ENCODE results near the gene CDKL2.
"Not testable (repeated sequence)": the region's sequence is repeated elsewhere in the genome, so short reads cannot be mapped to it uniquely, and the experiment has no call there.

CDKL2 gene

GRCh38 chr4:75630174-75630936, at the start of gene CDKL2:
CDKL2 (minus strand) TSS chr4:75630528; CDS start chr4:75625988, 4,540 bp downstream.
- DNase-seq: peak; percentile 90

- no peak for DNase-seq
Observed at GRCh38 chr4:75678965-75679364, 48.6 kb upstream of the CDKL2 start.

- no peak for DNase-seq
Observed at GRCh38 chr4:75678473-75678872, 48.1 kb upstream of the CDKL2 start.

DNA sequence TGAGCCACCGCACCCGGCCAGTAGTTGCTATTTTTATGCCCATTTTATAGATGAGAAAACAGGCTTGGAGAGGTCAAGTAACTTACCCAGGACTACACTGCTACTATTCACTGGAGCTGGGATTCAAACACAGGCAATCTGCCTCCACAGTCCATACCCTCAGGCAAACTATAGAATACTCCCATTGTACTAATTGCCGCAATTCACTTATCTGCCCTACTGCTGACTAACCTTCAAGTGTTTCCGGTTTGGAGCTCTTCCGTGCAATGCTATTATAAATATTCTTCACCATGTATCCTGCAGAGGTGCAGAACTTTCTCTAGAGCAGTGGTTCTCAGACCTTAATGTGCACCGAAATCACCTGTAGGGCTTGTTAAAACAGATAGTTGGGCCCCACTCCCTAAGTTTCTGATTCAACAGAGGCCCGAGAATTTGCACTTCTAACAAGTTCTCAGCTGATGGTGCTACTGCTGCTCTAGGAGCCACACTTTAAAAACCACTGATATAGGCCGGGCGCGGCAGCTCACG, 44.7 kb upstream of the CDKL2 start:
- DNase-seq: no peak

- DNase-seq: no peak
Observed at GRCh38 chr4:75673959-75674328, 43.6 kb upstream of the CDKL2 start.

DNA sequence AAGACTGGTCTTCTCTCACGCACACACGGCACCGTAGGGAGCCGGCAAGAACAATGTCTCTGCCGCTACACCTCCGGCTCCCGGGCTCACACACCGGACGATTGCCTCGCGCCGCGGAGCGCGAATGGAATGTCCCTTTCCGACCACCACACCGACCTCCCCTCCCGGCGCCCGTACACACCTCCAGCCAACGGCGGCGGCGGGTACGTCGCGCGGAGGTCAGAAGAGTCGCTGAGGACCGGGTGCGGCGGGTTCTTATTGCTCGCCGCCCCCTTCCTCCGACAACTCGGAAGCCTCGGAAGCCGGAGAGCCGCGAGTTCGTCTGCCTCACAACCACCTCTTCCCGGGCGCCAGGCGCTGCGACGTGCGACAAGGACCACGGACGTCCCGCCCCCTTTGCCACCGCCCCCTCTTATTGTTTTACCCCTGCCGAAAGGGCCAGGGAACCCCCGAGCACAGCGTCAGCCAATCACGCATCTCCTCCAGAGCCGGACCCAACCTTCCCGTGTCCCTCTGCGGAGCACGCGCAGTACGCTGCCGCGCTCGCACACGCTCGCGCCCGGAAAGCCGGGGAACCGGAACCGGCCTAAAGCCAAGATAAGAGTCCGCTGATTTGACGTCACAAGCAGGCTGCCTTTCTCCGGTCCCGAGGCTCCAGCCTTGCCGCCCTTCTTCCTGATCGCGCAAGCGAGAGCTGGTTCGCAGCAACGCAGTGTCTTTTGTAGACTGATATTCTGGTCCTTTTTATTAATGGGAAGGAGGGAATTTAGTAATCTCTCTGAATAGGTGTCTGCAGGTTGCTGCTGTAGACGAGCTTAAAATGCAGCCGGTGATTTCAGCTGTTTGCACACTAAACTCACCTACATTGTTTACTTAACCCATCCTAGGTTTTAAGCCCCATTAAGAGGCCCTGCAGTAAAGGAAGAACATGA, 43.0 kb upstream of the CDKL2 start, which contains the start of gene G3BP2:
TSS of gene G3BP2 (minus strand) at position 385 of the 932 bp plus-strand sequence. CDS start 11,386 bp downstream, outside the sequence.
- DNase-seq: peak; percentile 99

GRCh38 chr4:75672461-75673026, 42.2 kb upstream of the CDKL2 start:
- peak; percentile 78 for DNase-seq

GRCh38 chr4:75671802-75672421, 41.6 kb upstream of the CDKL2 start:
- no peak for DNase-seq

- no peak for DNase-seq
Observed at GRCh38 chr4:75668596-75668995, 38.3 kb upstream of the CDKL2 start.

GRCh38 chr4:75667636-75668035, 37.3 kb upstream of the CDKL2 start:
- not testable (repeated sequence) for DNase-seq

DNA sequence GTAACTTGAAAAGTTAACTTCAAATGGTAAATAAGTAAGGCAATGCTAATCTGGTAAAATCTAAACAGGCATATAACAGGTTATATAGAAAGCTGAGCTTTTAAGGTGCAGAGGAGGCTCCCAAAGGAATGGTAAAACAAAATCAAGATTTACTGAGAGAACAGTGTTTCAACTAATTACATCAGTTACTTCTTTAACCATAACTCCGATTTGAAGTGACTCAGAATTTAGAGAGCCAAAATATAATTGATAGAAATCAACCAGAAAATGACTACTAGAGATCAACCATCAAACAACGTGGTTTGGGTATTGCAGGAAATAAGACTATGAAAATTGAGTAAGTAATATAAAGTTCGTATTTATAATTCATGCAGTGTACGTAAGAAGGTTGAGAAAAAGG, 36.0 kb upstream of the CDKL2 start:
- DNase-seq: no peak

DNA sequence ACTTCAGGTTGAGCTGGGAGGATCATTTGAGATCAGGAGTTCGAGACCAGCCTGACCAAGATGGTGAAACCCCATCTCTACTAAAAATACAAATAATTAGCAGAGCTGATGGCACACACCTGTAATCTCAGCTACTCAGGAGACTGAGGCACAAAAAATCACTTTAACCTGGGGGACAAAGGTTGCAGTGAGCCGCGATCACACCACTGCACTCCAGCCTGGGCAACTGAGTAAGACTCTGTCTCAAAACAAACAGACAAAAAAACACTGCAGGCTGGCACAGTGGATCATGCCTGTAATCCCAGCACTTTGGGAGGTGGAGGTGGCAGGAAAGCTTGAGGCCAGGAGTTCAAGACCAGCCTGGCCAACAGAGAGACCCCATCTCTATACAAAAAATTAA, 34.3 kb upstream of the CDKL2 start:
- DNase-seq: not testable (repeated sequence)

DNA sequence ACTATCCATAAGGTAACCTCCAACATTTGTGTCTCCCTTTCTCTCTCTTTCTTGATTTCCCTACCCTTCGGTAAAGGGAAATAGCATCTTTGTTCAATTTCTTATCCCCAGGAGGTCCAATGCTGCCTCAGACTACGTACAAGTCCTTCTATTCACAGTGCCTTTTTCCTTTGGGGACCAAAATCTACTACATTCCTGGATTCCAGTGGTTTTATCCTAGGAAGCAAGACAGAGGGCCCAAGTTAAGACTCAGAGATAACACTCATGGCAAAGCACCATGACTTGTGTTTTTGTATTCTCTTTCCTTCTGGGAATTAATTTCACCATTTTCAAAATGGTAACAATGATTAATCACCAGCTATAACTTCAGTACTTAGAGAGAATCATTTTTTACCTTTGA, 32.3 kb upstream of the CDKL2 start:
- no peak for DNase-seq

GRCh38 chr4:75660491-75660890, 30.2 kb upstream of the CDKL2 start:
- DNase-seq: no peak

- DNase-seq: no peak
Observed at GRCh38 chr4:75659512-75660031, 29.2 kb upstream of the CDKL2 start.

- no peak for DNase-seq
Observed at GRCh38 chr4:75658876-75659275, 28.5 kb upstream of the CDKL2 start.

- DNase-seq: no peak
Observed at GRCh38 chr4:75655562-75655961, 25.2 kb upstream of the CDKL2 start.

DNA sequence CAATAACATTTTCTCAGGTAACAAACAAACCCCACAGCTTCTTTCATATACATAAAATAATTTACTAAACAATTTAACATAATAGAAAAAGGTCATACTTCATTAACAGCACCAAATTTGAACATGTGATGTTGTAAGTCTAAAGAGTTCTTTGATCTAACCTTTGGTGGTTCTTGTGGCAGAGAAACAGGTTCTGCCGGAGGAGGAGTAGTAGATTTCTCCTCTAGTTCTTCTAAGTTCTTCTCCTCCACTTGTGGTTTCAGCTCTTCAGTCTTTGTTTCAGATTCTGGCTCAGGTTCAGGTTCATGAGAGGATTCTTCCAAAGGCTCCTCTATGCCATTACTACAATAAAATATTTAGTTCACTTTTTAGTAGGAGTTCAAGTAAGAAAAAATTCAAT, 24.6 kb upstream of the CDKL2 start:
- DNase-seq: no peak

DNA sequence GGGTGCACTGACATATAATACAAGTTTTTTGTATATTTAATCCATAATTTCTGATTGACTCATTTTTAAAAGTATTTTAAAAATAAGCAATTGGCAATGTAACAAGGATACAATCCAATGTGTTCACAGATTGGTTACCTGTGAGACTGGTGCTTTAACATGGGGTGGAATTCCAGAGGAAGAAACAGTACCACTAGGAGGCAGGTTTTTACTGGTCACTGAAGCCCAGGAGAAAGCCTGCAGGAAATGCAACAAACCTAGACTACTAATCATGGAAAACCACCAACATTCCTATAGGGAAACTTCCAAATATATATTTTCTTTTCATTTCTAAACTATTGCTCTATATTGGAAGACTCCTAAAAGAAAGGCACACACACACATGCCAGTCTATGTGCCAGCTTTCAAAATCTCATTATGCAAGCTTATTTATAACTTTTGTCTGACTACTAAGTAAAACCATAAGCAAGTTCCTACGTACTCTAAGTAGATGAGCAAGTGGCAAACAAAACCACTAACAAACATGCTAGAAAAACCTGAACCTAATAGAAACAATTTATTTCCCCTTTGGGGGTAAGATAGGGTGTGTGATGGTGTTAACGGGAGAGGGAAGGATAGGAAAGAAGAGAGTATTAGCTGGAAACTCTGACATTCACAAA, 23.6 kb upstream of the CDKL2 start:
- DNase-seq: no peak

GRCh38 chr4:75644095-75644494, 13.8 kb upstream of the CDKL2 start:
- no peak for DNase-seq

GRCh38 chr4:75643651-75644050, 13.3 kb upstream of the CDKL2 start:
- DNase-seq: no peak

- DNase-seq: no peak
Observed at GRCh38 chr4:75639124-75639695, 8.9 kb upstream of the CDKL2 start.
